CD4-positive, CD25-positive, alpha-beta regulatory T cell (primary cell): Measurements from ENCODE around the gene MAPK12. TPM values are rescaled to one million over a fixed set of nuclear protein-coding genes. Genes with fewer than 3 reads are reported as not detected.

Experiments
- ATAC-seq, 2 donors: fragments of 150-1000 bp; cut with Tn5 transposase; one replicate each; pipeline ENCODE4 v1.10.0; 2021; ENCODE audit warnings: low read depth in 2 of 2, moderate number of reproducible peaks in 2 of 2, moderate library complexity in 1 of 2
- DNase-seq, 3 donors: peaks; one replicate each; pipeline versions ENCODE4 v3.0.0 to v3.0.0-alpha.2; 2012 to 2022; ENCODE audit warnings: mixed read lengths in 1 of 3
- H3K27ac ChIP-seq: one replicate; pipeline ENCODE4 v1.7.0; 2013; ENCODE audit warnings: mild to moderate bottlenecking, low read length; ENCODE audit not compliant: insufficient read depth, poor library complexity, severe bottlenecking
- H3K27me3 ChIP-seq: one replicate; pipeline ENCODE4 v1.7.0; 2013; ENCODE audit warnings: low read length; ENCODE audit not compliant: control insufficient read depth, insufficient read depth
- H3K36me3 ChIP-seq: one replicate; pipeline ENCODE4 v1.7.0; 2013; ENCODE audit warnings: mild to moderate bottlenecking, low read length, moderate library complexity; ENCODE audit not compliant: control insufficient read depth, insufficient read depth
- H3K4me1 ChIP-seq: 2 replicates; pipeline ENCODE4 v1.7.0; 2013; ENCODE audit warnings: mild to moderate bottlenecking, low read length; ENCODE audit not compliant: insufficient read depth, control insufficient read depth, poor library complexity, severe bottlenecking
- H3K4me3 ChIP-seq: one replicate; pipeline ENCODE4 v1.7.0; 2013; ENCODE audit warnings: low read depth, mild to moderate bottlenecking, low read length, moderate library complexity
- H3K9me3 ChIP-seq, 2 experiments: 1 replicate in 1 of 2; 2 replicates in 1 of 2; pipeline ENCODE4 v1.7.0; 2013; ENCODE audit warnings: low read length in 2 of 2, mild to moderate bottlenecking in 1 of 2, moderate library complexity in 1 of 2; ENCODE audit not compliant: control insufficient read depth in 2 of 2
- H3K27ac Mint-ChIP-seq, 3 donors: one replicate each; pipeline ENCODE4 v1.8.0; 2020 to 2022; ENCODE audit warnings: mild to moderate bottlenecking in 3 of 3, mixed read lengths in 3 of 3, moderate library complexity in 2 of 3
- H3K27me3 Mint-ChIP-seq: one replicate; pipeline ENCODE4 v1.8.0; 2022; ENCODE audit warnings: mild to moderate bottlenecking, mixed read lengths
- H3K36me3 Mint-ChIP-seq: one replicate; pipeline ENCODE4 v1.8.0; 2020; ENCODE audit warnings: mixed read lengths
- H3K4me1 Mint-ChIP-seq, 4 donors: one replicate each; pipeline ENCODE4 v1.8.0; 2020 to 2022; ENCODE audit warnings: mixed read lengths in 4 of 4, mild to moderate bottlenecking in 1 of 4
- H3K4me3 Mint-ChIP-seq, 4 donors: one replicate each; pipeline ENCODE4 v1.8.0; 2020 to 2022; ENCODE audit warnings: mild to moderate bottlenecking in 4 of 4, mixed read lengths in 4 of 4, moderate library complexity in 3 of 4
- H3K9me3 Mint-ChIP-seq, 7 donors: one replicate each; pipeline ENCODE4 v1.8.0; 2020 to 2022; ENCODE audit warnings: mixed read lengths in 7 of 7, mild to moderate bottlenecking in 3 of 7, moderate library complexity in 2 of 7
- polyA plus RNA-seq, 4 donors: library from polyadenylated mRNA; unstranded; fragments of 300-500 nt; fragmentation: Illumina TruSeq; gene quantifications; one replicate each; pipeline ENCODE4 v1.2.3, GENCODE V29; 2021
- total RNA-seq: library from RNA; stranded (reverse); gene quantifications from one replicate; pipeline ENCODE4 v1.2.3, GENCODE V29; 2022

The MAPK12 gene
- total and polyA plus RNA-seq, 5 donors from 2014 or later, result 0.03 to 2.0 (median 0.05) TPM; not detected in 2

DNA sequence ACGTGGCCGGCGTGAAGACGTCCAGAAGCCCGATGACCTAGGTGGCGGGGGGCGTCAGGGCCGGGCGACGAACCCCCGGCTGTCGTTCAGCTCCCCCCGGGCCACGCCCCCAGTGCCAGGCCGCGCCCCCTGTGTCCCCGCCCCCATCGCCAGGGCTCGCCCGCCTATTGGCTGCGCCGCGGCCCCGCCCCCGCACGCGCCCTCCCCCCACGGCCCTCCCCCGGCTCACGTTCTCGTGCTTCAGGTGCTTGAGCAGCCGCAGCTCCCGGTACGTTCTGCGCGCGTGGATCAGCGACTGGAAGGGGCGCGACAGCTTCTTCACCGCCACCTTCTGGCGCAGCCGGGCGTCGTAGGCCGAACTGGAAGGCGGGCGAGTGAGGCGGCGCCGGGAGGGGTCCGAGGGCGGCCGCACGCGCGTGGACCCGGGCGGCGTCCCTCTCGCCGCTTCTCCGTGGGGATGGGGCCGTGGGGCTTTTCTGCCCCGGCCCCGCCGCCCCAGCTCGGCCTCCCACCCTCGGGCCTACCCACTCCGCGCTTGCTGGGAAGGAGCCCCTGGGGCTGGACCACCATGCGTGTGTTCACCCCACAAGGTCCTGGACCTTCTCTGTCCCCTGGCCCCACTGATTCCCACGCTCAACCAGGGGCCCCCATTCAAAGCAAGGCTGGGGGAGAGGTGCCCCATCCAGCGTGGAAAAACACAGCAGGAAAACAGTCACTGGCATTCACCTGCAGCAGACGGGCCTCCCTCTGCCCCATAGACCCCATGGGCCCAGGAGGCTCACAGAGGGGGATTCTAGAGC is 6.3 kb upstream of the MAPK12 start:
- H3K27me3 ChIP-seq, result no peaks in the 10 kb centered on the region
- H3K27ac ChIP-seq, result no peak overlapping the region
- H3K4me3 ChIP-seq, result no peak overlapping the region
- Mint-ChIP-seq H3K4me3 (peak overlapping the region in 2 of 4 donors; percentile 38 to 52), H3K27ac (no peak overlapping the region), H3K4me1 (peaks cover 0 to 25% (median 2%) of the 10 kb centered on the region in 4 donors), H3K36me3 (no peaks in the 10 kb centered on the region), H3K9me3 (no peaks in the 10 kb centered on the region), H3K27me3 (peaks cover 19% of the 10 kb centered on the region)
- H3K4me1 ChIP-seq, result peaks cover 30% of the 10 kb centered on the region
- no peaks in the 10 kb centered on the region for H3K36me3 ChIP-seq
- ATAC-seq, result peak; percentile 6 to 22
- DNase-seq, result peak; percentile 28 to 54 (median 38)
- H3K9me3 ChIP-seq, result no peaks in the 10 kb centered on the region

DNA sequence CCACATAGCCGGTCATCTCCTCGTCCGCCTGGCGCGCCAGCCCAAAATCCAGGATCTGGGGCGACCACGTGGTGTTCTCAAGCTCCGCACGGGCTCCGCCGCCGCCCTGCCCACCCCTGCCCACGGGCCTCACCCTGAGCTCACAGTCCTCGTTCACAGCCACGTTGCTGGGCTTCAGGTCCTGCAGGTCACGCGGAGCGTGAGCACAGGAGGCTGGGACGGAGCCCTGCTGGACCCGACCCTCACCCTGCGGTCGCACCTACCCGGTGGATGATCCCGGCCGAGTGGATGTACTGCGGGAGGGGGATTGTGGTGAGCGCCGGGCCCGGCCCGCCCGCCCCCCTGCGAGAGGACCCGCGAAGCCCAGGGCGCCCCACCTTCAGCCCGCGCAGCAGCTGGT is 5.5 kb upstream of the MAPK12 start:
- no peaks in the 10 kb centered on the region for H3K36me3 Mint-ChIP-seq
- H3K4me3 Mint-ChIP-seq, result peak overlapping the region in 1 of 4 donors; percentile 25

DNA sequence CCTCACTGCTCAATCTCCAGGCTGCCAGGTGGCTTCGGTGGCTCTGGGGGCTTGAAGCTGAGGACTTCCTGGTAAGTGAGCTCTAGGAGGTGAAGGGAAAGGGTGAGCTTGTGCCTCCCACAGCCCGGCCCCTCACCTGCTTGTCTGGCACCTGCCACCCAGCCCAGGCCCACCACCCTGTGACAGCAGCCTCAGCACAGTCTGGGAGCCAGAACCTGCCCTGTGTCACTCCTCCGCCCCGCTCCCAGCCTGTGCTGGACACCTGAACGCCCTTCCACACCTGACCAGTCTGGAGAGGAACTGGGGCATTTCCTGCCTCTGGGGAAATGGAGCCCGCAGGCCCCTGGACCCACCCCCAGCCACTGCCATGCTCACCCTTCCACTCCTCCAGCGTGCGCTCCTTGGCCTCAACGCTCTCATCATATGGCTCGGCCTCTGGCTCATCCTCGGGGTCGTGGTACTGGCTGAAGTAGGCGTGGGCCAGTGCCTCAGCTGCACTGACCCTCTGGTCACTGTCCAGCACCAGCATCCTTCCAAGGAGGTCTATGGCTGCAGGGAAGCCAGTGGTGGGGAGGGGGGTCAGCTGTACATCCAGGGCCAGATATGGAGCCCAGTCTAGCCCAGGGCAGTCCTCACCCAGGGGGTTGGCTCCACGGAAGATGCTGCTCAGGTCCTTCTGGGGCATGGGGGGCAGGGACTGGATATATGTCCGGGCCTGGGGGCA is 3.6 kb upstream of the MAPK12 start:
- no peak overlapping the region for H3K4me3 ChIP-seq
- no peaks in the 10 kb centered on the region for H3K36me3 ChIP-seq
- H3K27ac Mint-ChIP-seq, result no peak overlapping the region
- no peak overlapping the region for H3K4me3 Mint-ChIP-seq
- peaks cover 0 to 20% (median 3%) of the 10 kb centered on the region in 4 donors for H3K4me1 Mint-ChIP-seq
- H3K27me3 Mint-ChIP-seq, result peaks cover 22% of the 10 kb centered on the region
- H3K27ac ChIP-seq, result no peak overlapping the region
- peaks cover 24% of the 10 kb centered on the region for H3K4me1 ChIP-seq
- H3K9me3 Mint-ChIP-seq, result no peaks in the 10 kb centered on the region
- no peaks in the 10 kb centered on the region for H3K9me3 ChIP-seq
- H3K27me3 ChIP-seq, result no peaks in the 10 kb centered on the region
- DNase-seq (no peak), ATAC-seq (no peak)
- H3K36me3 Mint-ChIP-seq, result no peaks in the 10 kb centered on the region

More for the DNA sequence above, 5.5 kb upstream of the MAPK12 start:
- Histone ChIP-seq H3K27ac (no peak overlapping the region), H3K36me3 (no peaks in the 10 kb centered on the region), H3K27me3 (no peaks in the 10 kb centered on the region), H3K4me3 (no peak overlapping the region), H3K9me3 (no peaks in the 10 kb centered on the region), H3K4me1 (peaks cover 32% of the 10 kb centered on the region)
- ATAC-seq (no peak), DNase-seq (no peak)
- peaks cover 0 to 25% (median 3%) of the 10 kb centered on the region in 4 donors for H3K4me1 Mint-ChIP-seq
- no peak overlapping the region for H3K27ac Mint-ChIP-seq
- H3K9me3 Mint-ChIP-seq, result no peaks in the 10 kb centered on the region
- H3K27me3 Mint-ChIP-seq, result peaks cover 22% of the 10 kb centered on the region

DNA sequence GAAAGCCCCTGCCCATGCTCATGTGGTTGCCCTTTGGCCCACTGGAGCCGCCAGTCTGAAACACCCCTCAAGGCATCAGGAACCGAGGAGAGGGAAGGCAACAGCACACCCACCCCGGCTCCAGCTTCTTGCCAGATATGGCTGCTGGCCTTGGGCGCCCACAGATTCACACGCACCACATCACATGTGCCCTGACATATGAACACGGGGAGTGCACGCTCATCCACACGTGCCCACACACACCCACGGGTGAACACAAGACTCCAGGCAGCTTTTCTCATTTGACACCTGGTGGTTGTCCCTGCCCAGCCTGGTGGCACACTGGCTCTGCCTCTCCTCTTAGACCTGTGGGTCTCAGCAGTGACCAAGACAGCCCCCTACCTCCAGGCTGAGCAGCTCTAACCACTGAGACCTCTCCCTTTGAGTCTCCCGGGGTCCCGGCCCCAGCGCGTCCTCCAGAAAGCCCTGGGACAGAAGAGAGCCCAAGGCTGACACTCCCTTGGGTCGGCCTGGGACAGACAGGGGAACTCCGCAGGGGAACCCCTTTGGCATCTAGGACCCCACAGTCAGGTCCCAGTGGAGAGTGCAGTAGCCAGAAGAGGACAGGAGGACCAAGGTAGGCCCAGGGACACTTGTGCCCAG is 2.7 kb upstream of the MAPK12 start:
- H3K27me3 Mint-ChIP-seq, result peaks cover 29% of the 10 kb centered on the region

DNA sequence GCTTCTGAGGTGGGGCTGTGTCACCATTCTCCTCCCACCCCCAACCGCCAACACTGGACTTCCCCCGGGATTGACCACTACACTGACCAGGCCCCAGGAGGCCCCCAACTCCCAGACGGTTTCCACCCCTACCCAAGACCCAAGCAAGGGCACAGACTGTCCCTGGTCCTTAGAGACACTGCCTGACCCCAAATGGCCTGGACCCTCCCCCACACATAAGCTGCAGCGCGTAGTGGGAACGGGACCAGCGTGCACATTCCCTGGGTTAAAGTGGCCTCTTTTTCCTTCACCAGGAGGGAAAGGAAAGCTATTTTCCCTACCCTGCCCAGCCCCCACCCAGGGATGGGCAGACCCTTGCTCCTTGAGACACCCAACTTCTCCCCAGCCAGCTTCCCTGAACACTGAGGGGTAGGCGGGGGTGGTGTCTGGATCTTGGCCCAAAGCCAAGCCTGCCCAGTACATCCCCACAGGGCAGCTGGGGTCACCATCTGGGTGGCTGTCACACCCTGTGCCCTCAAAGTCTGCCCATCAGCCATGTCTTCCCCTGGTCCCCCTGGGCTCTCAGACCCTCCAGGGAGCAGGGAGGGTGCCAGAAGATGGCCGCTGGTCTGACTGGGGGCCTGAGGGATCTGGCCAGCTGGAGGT is 1.6 kb upstream of the MAPK12 start:
- Histone ChIP-seq H3K27ac (no peak overlapping the region), H3K36me3 (no peaks in the 10 kb centered on the region), H3K4me3 (no peak overlapping the region), H3K4me1 (peaks cover 15% of the 10 kb centered on the region), H3K27me3 (no peaks in the 10 kb centered on the region), H3K9me3 (no peaks in the 10 kb centered on the region)
- no peak overlapping the region for H3K27ac Mint-ChIP-seq
- H3K27me3 Mint-ChIP-seq, result peaks cover 34% of the 10 kb centered on the region
- H3K4me1 Mint-ChIP-seq, result peaks cover 0 to 11% (median 1%) of the 10 kb centered on the region in 4 donors
- DNase-seq (no peak), ATAC-seq (no peak)
- no peaks in the 10 kb centered on the region for H3K36me3 Mint-ChIP-seq
- no peaks in the 10 kb centered on the region for H3K9me3 Mint-ChIP-seq
- no peak overlapping the region for H3K4me3 Mint-ChIP-seq

More for the DNA sequence above, 2.7 kb upstream of the MAPK12 start:
- no peaks in the 10 kb centered on the region for H3K36me3 ChIP-seq
- ATAC-seq (no peak), DNase-seq (no peak)
- Mint-ChIP-seq H3K9me3 (no peaks in the 10 kb centered on the region), H3K36me3 (no peaks in the 10 kb centered on the region), H3K4me3 (no peak overlapping the region), H3K27ac (no peak overlapping the region), H3K4me1 (peaks cover 0 to 18% (median 3%) of the 10 kb centered on the region in 4 donors)
- peaks cover 18% of the 10 kb centered on the region for H3K4me1 ChIP-seq
- H3K27me3 ChIP-seq, result no peaks in the 10 kb centered on the region
- no peak overlapping the region for H3K4me3 ChIP-seq
- H3K9me3 ChIP-seq, result no peaks in the 10 kb centered on the region
- H3K27ac ChIP-seq, result no peak overlapping the region

- no peaks in the 10 kb centered on the region for H3K36me3 Mint-ChIP-seq
- peaks cover 0 to 10% (median under 1%) of the 10 kb centered on the region in 4 donors for H3K4me1 Mint-ChIP-seq
- no peak for DNase-seq
- no peaks in the 10 kb centered on the region for H3K9me3 Mint-ChIP-seq
- H3K27ac Mint-ChIP-seq, result peak overlapping the region in 1 of 3 donors; percentile 26
- Histone ChIP-seq H3K27me3 (no peaks in the 10 kb centered on the region), H3K4me3 (no peak overlapping the region), H3K36me3 (no peaks in the 10 kb centered on the region), H3K27ac (no peak overlapping the region), H3K4me1 (peaks cover 12% of the 10 kb centered on the region), H3K9me3 (no peaks in the 10 kb centered on the region)
- H3K27me3 Mint-ChIP-seq, result peaks cover 34% of the 10 kb centered on the region
- peak overlapping the region; percentile 2 to 70 (median 42) for H3K4me3 Mint-ChIP-seq
- no peak for ATAC-seq
These were observed 1.0 kb upstream of the MAPK12 start for GRCh38 chr22:50262460-50262911.
